ELR (cell line): ENCODE results near the gene CACNA2D3.

Experiments
- DNase-seq: peaks from one replicate; pipeline ENCODE4 v3.0.0-alpha.2; 2015; ENCODE audit warnings: low read depth

CACNA2D3 gene

GRCh38 chr3:54918516-54918915 is 796.2 kb downstream of the CACNA2D3 start:
- no peak for DNase-seq

DNA sequence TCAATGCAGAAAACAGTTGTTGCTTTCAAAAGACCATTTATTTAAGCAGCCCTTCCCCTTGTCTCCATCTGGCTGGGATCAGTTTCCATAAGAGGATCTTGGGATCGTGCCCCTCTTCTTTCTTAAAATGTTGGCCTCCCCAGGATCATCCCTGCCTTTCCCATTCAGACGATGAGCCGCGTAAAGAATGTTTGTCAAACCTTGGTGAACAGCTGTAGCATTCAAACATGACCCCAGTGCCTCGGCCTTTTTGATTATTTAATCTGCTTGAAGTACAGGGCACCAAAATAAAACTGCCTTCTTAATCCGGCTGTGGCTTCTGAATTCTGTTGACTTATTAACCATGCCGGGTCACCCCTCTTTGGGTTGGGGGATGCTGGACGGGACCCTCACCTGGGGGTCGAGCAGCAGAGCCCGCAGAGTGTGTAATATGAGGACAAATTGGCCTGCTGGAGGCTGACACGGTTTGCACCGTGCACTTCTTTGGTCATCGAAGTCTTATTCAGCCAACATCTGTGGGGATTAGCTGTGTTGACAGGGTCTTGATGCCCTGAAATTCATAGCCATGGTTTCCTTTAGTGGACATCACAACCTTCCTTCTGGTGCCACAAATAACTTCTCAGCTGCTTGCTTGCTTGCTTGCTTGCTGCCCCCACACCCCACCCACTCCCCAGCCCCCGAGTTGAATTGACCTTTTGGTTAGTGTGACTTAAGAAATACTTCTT is 805.9 kb downstream of the CACNA2D3 start, which contains the start of gene LRTM1:
LRTM1 (minus strand) TSS at position 14 of the 725 bp plus-strand sequence. CDS start 148 bp downstream, outside the sequence.
- DNase-seq: no peak

DNA sequence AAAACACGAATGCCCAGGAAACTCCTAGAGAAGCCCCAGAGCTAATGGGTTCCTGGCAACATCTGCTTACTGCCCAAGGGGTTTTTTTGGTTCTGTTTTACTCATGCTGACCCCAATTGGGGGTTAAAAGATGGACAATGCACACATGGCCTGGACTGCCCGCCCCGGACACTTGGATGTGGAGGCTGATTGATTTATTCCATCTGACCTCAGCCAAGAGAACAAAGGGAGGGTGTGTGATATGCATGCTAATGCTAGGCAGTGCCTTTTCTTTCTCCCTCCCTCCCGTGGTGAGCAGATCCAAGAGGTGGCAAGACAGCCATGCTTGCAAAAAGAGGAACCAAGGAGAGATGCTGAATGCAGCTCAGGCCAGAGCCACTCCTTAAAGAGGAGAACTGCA is 808.8 kb downstream of the CACNA2D3 start:
- no peak for DNase-seq

GRCh38 chr3:54932606-54933005 is 810.3 kb downstream of the CACNA2D3 start:
- no peak for DNase-seq

GRCh38 chr3:54935869-54936268 is 813.5 kb downstream of the CACNA2D3 start:
- no peak for DNase-seq

- DNase-seq: no peak
Observed at GRCh38 chr3:54936561-54936960, 814.2 kb downstream of the CACNA2D3 start.

DNA sequence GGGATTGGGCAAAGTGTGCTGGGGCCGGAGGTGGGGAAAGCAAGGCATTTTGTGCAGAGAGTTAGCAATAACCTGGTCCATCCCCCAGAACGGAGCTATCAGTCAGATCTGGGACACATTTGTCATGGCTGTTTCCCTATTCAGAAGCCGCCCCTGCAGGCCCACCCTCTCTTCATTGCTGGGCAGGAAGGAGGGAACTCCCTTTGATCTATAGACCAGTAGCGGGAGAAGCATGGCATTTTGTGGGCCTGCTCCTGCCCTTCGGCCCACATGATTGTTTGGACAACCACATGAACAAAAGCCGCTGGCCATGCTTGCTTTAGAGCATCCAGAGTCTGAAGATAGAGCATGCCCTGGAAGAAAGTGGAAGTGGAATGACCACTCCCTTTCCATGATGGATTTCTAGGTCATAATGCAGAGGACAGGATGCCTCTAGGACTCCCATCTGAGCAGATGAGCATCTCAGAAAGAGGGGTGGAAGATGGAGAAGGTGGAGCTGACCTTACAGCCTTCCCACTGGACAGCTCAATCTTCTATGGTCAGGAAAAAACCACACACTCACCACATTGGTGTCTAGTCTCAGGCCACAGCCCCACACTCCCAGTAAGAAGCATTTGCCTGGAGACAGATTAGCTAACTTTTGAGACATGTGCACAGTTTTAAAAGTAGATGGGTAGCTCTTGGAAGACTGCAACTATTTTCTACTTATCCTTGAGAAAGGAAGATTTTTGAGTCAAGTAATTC is 817.4 kb downstream of the CACNA2D3 start:
- peak; percentile 63 for DNase-seq

DNA sequence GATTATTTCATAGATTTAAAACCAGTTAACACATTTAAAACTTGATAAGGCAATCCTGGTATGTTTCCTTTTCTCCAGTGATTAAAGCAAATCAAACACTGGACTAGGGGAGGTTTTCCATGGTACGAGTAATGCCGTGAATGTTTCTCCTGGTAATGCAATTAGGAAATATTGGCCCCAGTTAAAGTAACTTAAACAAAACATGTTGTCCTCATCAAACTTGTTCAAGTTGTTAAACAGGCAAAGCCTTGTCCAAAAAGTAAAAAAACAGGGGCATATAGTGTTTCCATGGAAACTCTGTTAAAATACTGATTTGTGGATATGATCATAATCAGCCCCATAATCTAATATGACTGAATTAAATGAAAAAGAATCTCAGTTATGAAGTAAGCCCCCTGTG is 818.6 kb downstream of the CACNA2D3 start:
- no peak for DNase-seq

DNA sequence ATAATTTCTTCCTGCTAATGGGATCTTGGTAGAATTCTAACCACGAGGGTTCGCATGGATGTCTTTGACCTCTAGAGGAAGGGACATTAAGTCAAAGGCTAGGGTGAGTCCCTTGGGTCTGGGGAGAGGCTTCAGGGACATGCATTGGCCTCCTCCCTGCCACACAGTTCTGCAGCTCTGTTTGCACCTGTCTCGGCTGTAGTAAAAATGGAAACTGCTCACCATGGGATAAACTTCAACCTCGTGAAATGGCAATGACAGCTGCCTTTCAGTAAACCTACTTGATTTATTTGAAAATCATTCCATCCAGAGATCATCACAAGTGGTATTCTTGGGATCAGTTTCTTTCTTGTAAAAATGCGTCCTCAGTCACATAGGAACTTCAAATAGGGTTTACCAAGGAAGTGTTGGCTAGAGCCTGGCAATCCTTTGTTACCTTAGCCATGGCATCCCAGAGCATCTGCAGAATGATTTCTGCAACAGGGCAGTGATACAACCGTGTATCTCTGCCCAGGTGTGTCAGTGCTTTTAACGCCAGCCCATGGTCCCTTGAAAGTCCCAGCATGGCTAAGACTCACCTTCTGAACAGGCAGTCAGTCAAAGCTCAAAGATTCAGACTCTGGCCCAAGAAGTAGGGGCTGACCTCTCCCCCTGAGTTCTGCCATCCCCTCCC is 819.5 kb downstream of the CACNA2D3 start:
- DNase-seq: no peak

GRCh38 chr3:54949491-54950044 is 827.2 kb downstream of the CACNA2D3 start:
- no peak for DNase-seq

DNA sequence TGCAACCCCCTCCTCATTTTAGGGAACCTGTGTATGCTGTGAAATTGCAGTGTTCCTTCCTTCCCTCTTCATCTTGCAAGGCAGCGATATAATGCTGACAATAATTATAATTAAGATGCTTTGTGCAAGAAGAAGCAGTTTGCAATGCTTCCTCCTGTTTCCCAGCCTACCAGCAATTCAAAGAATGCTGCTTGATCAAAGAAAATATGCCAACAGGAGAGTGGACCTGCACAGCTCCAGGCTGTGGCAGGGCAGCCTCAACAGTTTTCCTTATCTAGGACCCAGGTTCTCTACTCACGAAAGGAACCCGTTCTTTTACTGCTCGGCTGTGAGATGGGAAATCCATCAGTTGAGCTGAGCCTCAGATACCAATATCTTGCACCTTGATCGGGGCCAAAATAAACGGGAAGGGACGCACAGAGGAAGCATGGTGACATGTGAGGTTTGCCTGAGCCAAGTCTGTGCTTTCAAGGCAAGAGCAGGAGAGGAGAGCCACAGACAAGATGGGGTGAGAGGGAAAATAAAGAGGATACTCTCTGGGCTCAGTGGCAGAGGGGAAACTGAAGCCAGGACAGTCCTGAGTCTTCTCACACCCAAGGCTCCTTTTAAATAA is 828.1 kb downstream of the CACNA2D3 start:
- no peak for DNase-seq

- DNase-seq: peak; percentile 92
Observed at GRCh38 chr3:54951405-54951804, 829.1 kb downstream of the CACNA2D3 start.

DNA sequence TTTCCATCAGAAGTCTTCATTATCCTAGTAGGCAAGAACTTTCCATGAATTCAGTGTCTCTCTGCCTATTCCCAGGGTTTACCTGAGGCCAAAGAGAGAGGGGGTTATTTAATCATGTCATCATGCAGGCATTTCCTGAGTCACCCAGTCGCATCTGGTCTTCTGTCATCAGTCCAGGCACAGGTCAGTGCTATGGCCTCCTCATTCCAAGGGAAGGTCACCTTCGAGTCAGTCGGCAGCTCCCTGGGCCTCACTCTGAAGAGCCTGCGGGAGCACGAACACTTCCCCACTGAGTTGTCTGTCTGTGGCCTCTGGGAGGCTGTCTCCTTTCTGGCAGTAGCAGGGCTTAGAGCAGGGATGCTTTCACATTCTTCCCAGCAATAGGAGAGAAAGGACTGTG is 831.7 kb downstream of the CACNA2D3 start:
- DNase-seq: peak; percentile 91

DNA sequence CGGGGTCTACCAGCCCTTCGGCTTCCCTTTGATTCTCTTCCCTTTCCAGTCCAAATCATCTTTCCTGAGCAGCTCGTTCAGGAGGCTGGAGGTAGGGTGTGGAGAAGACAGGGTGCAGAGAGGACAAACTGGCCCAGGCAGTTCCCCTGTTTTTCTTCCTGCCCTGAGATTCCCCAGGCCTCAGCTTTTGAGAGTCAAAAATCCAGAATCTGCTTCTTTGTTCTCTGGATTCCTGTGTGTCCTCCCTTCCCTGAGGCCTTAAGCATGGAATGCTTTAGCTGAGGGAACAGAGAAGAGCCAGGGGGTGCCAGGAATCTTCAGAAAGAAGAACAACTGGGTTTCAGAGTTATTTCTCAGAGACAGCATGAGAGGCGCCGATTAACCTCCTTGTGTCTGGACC is 832.2 kb downstream of the CACNA2D3 start:
- peak; percentile 15 for DNase-seq

DNA sequence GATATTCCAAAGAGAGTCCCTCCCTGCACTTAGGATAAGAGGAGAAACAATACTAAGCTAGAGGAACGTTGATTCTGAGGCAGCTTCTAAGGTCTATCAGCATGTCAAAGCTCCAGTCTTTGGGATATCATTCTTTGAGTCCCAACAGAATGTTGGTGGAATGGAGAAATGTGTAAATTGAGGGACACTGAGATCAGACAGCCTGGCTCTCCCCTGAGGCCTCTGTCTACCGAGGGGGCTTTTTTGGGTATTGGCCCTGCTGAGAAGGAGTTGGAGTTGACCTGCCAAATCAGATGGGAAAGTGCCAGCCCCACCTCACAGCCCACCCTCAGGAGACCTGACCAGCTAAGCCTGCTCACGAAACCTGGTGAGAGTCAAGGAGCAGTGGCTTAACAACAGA is 833.1 kb downstream of the CACNA2D3 start:
- no peak for DNase-seq

GRCh38 chr3:54955941-54956340 is 833.6 kb downstream of the CACNA2D3 start:
- no peak for DNase-seq

- no peak for DNase-seq
Observed at GRCh38 chr3:54957711-54958110, 835.4 kb downstream of the CACNA2D3 start.

GRCh38 chr3:54960082-54960481 is 837.7 kb downstream of the CACNA2D3 start:
- no peak for DNase-seq

- no peak for DNase-seq
Observed at GRCh38 chr3:54960701-54961100, 838.3 kb downstream of the CACNA2D3 start.

DNA sequence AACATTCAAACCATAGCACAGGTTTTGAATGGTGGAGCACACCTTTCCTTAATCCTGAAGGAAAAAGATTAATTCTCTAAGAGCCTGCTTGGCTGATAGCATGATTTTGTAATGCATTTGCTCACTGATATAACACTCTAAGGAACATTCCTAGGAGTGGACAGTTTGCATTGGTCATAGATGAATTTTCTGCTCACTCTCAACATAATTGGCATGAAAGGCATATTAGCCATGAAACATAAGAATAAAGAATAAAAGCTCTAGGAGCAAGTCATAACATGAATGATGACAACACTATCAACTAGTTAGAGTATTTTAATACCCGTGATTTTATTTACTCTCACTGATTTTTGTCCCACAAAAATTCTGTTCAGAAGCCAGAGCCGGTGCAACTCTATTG is 839.8 kb downstream of the CACNA2D3 start:
- DNase-seq: no peak

GRCh38 chr3:54963641-54964040 is 841.3 kb downstream of the CACNA2D3 start:
- DNase-seq: no peak

- no peak for DNase-seq
Observed at GRCh38 chr3:54964081-54964480, 841.7 kb downstream of the CACNA2D3 start.
